ENCODE data around the gene APAF1. TPM values are rescaled to one million over a fixed set of nuclear protein-coding genes. Genes with fewer than 3 reads are reported as not detected.

The APAF1 gene
- total and polyA plus RNA-seq, 9 of the 15 experiments (the other 6 are each of a cell fraction or from before 2014, with no cell fraction given): 5.1 to 15.7 (median 9.9) TPM

GRCh38 chr12:98743362-98743953, 98.4 kb downstream of the APAF1 start:
- H3K36me3 ChIP-seq (ENCODE audit: control insufficient read depth, insufficient read depth, low read length): no peaks in the 10 kb centered on the region
- no peak overlapping the region for H3K4me3 ChIP-seq
- ChIA-PET POLR2A (interaction anchor here (1.0 kb wide), 1 partner anchor 11 kb away, joined by 3 read pairs; no protein-coding TSS in a partner anchor), CTCF (ENCODE audit: low intra/inter-chr PET ratio) (no interaction called here)
- H3K9me3 ChIP-seq (replicated peaks; ENCODE audit: control insufficient read depth, insufficient read depth, low read depth, low read length): no peaks in the 10 kb centered on the region
- H3K27ac ChIP-seq (ENCODE audit: extremely low read depth, low read depth, low read length): no peak overlapping the region
- 0% methylated on average over 4 of the region's 4 CpGs for WGBS (ENCODE audit: insufficient coverage, low coverage, missing lambda C conversion rate)
- in situ Hi-C loops (cut with MboI) (loop anchor here (10.0 kb wide), 1 partner anchor 179 kb away; no protein-coding TSS in a partner anchor), intact Hi-C loops (cut with micrococcal nuclease) (loop anchor here (1.0 to 10.0 kb wide), 3 partner anchors 44 to 329 kb away; no protein-coding TSS in a partner anchor)
- TF ChIP-seq TFAP4 (CRISPR knock-in tag; IDR thresholded peaks at IDR 0.05; ENCODE audit: borderline replicate concordance) (0 out of 2 replicates have a peak, but pooled peaks have one; percentile 27), MTA2 (IDR thresholded peaks at IDR 0.05; ENCODE audit: low read depth) (no peak), SMC3 (conservative IDR thresholded peaks at IDR 0.05; ENCODE audit: insufficient read depth, low read depth, low read length) (peak; percentile 53; the same call in 1 of the 2 replicates), GATA2 (CRISPR knock-in tag; IDR thresholded peaks at IDR 0.05) (peak; percentile 39; the same call in 1 of the 2 replicates), ZNF384 (IDR thresholded peaks at IDR 0.05; ENCODE audit: low read depth, low read length) (peak; percentile 87), GTF3C2 (IDR thresholded peaks at IDR 0.05; ENCODE audit: borderline replicate concordance, extremely low read depth, insufficient read length) (no peak), CTCF (IDR thresholded peaks at IDR 0.05 in 2 of 3, conservative IDR thresholded peaks at IDR 0.05 in 1 of 3; ENCODE audit: insufficient read depth in 2 of 3, low read depth in 1 of 3, low read length in 3 of 3) (peak; percentile 74 to 83 (median 75)), RAD21 (CRISPR knock-in tag; conservative IDR thresholded peaks at IDR 0.05 in 1 of 2, IDR thresholded peaks at IDR 0.05 in 1 of 2) (peak in 1 of 2 experiments; percentile 63; a peak in 3 of 4 replicates), KLF16 (IDR thresholded peaks at IDR 0.05) (0 out of 2 replicates have a peak, but pooled peaks have one; percentile 27), RCOR1 (IDR thresholded peaks at IDR 0.05; ENCODE audit: borderline replicate concordance in 1 of 2, low read depth in 2 of 2, low read length in 2 of 2) (0 out of 4 replicates have a peak, but pooled peaks of 1 of the 2 experiments have one; percentile 13), MEF2D (tag; conservative IDR thresholded peaks at IDR 0.05; ENCODE audit: low read depth) (no peak), JUND (IDR thresholded peaks at IDR 0.05; ENCODE audit: borderline replicate concordance, low read depth, low read length) (peak; percentile 25; the same call in 1 of the 2 replicates), JUND (tag; IDR thresholded peaks at IDR 0.05; ENCODE audit: borderline replicate concordance, low read depth, low read length) (no peak)
- H4K20me1 ChIP-seq (replicated peaks; ENCODE audit: control insufficient read depth, insufficient read depth, low read length): no peaks in the 10 kb centered on the region
- no TSS peak for BruUV-seq (replicated peaks)
- peak; percentile 72 for FAIRE-seq
- peaks cover 7 to 36% of the 10 kb centered on the region in 2 experiments; a peak in 3 of 5 replicates for H3K27me3 ChIP-seq (ENCODE audit: control insufficient read depth in 2 of 2, insufficient read depth in 2 of 2, low read length in 2 of 2)
- peaks cover 0 to 4% of the 10 kb centered on the region in 2 experiments; a peak in 1 of 5 replicates for H3K4me1 ChIP-seq (replicated peaks in 1 of 2; ENCODE audit: control insufficient read depth in 2 of 2, insufficient read depth in 2 of 2, low read length in 2 of 2)
- 0 out of 2 replicates have a peak overlapping the region, but pooled peaks have one; percentile 30 for H2AFZ ChIP-seq (ENCODE audit: low read depth, low read length)
- ATAC-seq: peak; percentile 95
- H3K79me2 ChIP-seq (ENCODE audit: control insufficient read depth, insufficient read depth, low read length): no peaks in the 10 kb centered on the region
- H3K9ac ChIP-seq (ENCODE audit: insufficient read depth in 1 of 2, low read depth in 2 of 2, low read length in 2 of 2): no peak overlapping the region
- no peak overlapping the region for H3K4me2 ChIP-seq (ENCODE audit: insufficient read depth, low read length)
- no peaks in the 10 kb centered on the region for H3K9me1 ChIP-seq (ENCODE audit: control insufficient read depth, insufficient read depth, low read length)
- DNase-seq (ENCODE audit: extremely low read depth in 1 of 4, low spot score in 3 of 4): peak; percentile 34 to 61 (median 48)

Data from K562 (cell line).